HG03558 (cell line): ENCODE measurements around the gene CDIP1.

Experiments used
- ATAC-seq: cut with Tn5 transposase; IDR thresholded peaks from one replicate; pipeline ENCODE4 v1.9.1; 2021; ENCODE audit warnings: moderate number of reproducible peaks; ENCODE audit not compliant: unreplicated experiment; ENCODE audit errors: extremely low read depth

CDIP1 gene

DNA sequence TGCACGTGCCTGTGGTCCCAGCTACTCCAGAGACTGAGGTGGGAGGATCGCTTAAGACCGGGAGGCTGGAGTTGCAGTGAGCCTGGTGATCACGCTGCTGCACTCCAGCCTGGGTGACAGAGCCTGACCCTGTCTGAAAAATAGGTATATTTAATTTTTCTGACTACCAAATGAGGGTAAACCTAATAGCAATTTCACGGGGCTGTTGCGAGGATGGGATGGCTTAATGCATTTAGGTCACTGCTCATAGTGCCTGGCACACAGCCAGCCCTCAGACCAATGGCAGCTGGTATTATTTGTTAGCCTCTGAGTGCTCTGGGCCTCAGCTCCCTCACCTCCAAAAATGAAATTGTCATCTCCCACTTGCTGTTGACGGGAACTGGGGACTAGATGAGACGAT is 5.9 kb upstream of the CDIP1 start:
- no peak for ATAC-seq

DNA sequence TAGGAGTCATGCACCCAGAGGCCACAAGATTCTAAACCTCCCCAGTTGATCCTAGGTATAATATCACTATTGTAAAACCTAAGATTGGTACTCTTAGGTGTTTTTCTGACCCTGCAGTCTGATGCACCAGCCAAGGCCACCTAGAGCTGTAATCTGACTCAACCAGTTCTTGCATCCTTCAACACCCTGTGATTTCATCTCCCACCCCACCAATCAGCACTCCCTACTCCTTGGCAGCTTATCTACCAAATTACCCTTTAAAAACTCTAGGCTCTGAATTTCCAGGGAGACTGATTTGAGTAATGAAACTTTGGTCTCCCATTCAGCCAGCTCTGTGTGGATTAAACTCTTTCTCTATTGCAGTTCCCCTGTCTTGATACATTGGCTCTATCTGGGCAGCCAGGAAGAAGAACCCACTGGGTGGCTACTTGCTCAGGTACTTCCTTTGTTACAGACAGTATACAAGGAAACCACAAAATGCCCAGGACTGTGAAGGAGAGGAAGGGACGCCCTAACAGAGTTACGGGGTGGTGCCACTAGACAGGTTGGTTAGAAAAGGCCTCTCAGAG is 1.2 kb upstream of the CDIP1 start:
- no peak for ATAC-seq

DNA sequence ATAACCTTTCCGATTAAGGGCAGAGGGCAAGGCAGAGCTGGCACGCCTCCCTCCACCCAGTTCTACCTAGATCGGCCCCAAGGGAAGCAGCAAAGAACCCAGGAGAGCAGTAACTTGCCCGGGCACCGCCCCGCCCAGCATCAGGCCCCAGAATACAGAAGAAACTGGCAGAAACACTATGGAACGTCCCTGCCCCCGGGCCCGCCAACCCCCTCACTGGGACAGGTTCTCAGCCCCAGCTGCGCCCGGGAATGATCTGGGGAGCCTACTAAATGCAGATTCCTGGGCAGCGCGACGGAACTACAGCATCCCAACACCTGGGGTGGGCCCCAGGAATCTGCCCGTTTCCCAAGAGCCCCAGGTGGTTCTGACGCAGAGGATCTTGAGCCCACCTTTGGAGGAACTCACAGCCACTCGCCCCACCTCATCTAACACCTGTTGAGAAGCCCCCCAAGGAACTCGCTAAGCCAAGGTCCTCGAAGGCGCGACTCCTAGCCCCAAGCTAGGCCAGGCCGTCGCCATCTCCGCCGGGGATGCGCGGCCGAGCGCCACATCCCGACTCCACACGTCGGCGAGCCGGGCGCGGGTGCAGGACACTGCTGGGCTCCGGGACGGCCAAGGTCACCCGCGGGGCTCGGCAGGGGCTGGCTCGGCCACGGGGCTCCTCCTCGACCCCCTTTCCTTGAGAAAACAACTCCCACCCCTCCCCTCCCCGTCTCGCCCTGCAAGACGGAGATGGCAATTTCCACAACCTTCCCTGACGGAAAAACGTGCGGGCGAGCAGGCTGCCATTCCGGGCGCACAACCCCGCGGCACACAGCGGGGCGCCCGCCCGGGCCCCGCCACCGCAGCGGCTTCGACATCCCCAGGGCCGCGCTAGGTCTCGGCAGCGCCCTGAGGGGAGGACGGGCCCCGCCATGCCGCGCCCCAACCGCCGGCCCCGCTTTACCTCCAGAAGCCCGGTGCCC is 913 bp downstream of the CDIP1 start:
- peak; percentile 20 for ATAC-seq

DNA sequence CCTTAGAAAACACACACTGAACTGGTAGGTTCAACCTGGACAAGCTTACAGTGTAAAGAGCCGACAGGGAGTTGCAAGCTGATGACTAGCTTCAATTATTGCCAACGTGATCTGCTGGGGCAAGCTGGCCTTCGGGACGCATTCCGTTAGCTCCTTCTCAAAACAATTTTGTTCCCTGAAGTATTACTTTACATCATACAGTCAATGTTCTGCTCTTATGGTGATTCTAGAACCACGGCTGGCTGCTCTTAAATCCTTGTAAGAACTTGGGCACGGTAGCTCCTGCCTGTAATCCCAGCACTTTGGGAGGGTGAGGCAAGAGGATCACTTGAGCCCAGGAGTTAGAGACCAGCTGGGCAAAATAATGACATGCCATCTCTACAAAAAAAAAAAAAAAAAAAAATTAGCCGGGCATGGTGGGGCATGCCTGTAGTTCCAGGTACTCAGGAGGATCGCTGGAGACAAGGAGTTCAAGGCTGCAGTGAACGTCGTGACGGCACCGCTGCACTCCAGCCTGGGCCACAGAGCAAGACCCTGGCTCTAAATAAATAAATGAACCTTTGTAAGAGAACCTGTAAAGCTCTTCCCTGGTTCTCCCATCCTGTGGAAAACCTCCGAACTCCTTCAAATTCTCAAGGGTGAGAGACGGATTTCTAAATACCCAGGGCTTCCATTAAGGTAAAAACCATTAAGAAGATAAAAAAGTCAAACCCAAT is 2.0 kb downstream of the CDIP1 start:
- ATAC-seq, result no peak

DNA sequence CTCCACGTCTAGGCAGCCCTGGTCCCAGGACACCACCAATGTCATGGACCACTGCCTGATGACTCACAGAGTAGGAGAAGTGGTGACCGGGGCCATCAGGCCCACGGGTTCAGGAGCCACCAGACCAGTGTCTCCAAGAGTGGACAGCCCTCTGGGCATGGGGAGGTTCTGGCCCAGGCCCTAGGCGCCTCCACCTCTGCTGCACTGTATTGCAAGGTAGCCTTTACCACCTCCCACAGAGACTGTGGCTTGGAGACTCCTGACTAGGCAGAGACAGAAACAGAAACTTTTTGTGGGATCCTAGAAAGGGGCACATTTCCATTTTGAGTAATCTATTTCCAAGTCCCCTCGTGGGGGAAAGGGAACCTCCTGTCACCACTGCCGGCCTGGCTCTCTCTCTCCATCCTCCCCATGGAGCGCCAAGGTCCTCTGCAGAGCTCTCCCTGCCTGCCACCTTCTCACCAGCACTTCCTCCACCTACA is 2.9 kb downstream of the CDIP1 start:
- no peak for ATAC-seq

DNA sequence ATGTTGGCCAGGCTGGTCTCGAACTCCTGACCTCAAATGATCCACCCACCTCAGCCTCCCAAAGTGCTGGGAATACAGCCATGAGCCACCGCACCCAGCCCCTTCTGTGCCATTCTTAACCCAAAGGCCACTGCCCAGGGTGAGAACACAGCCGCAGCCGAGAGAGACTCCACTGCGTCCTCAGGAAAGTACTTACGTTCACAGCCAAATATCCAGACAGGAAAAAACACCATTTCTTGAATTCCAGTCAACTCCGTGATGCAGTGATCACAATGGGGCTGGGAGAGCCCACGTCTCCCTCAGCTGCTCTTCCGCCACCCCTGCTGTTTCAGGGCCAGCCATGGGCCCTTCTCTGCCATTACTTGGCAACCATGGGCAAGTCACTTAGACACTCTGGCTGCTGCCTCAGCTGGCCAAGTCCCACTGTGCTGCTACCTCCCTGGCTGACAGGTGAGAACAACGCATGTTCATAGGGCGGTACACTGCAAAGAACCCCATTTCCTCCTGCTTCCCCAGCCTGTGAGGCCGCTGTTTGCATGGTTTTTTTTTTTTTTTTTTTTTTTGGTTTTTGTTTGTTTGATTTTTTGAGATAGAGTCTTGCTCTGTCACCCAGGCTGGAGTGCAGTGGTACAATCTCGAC is 4.3 kb downstream of the CDIP1 start:
- ATAC-seq, result no peak

DNA sequence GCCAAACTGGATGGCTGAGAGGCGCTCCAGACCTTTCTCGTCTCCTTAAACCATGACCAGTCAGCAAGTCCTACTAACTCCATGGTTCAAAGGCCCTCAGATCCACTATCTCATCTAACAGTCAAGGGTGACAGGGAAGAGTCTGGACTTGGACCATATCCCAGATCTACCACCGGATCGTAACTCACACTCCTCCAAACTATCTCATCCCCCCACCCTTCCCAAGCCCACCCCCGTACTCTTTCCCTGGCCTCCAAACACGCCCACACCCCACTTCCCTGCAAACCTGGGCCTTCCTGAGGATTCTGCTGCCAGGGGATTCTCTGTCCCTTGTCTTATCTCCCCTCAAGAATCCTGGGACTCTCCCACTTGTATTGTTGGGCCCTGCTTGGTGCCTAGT is 5.1 kb downstream of the CDIP1 start:
- no peak for ATAC-seq

DNA sequence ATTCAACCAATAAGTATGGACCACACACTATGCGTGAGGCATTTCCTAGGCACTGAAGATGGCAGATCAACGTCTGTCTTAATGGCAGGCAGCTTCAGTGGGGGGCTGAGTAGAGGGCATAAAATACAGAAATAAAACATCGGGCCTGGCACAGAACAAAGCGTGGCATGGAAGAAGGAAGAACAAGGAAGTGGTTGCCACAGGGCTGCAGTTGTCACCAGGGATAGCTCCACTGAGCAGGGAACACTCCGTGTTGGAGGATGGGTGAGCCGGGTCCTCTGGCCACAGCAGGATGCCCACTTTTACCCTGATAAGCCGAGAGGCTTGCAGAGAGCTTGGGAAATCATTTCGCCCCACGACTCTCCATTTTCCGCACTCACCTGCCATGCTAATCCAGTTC is 6.3 kb downstream of the CDIP1 start:
- no peak for ATAC-seq

DNA sequence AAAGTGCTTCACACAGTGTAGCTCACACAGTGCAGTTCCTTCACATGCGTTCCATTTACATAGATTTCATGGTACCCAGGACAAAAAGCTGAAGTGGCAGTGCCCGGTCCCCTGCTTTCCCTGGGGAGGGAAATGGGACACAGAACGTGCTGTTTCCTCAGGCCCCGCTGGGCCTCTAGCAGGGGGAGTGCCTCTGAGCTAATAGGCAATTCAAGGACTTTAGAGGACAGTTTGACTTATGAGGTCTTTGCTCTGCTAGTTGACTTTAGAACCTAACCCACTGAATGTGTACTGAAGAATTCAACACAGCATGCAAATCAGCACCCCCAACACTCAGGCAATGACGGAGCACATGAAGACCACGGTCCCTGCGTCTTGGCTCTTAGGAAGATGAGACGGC is 6.8 kb downstream of the CDIP1 start:
- ATAC-seq, result no peak

DNA sequence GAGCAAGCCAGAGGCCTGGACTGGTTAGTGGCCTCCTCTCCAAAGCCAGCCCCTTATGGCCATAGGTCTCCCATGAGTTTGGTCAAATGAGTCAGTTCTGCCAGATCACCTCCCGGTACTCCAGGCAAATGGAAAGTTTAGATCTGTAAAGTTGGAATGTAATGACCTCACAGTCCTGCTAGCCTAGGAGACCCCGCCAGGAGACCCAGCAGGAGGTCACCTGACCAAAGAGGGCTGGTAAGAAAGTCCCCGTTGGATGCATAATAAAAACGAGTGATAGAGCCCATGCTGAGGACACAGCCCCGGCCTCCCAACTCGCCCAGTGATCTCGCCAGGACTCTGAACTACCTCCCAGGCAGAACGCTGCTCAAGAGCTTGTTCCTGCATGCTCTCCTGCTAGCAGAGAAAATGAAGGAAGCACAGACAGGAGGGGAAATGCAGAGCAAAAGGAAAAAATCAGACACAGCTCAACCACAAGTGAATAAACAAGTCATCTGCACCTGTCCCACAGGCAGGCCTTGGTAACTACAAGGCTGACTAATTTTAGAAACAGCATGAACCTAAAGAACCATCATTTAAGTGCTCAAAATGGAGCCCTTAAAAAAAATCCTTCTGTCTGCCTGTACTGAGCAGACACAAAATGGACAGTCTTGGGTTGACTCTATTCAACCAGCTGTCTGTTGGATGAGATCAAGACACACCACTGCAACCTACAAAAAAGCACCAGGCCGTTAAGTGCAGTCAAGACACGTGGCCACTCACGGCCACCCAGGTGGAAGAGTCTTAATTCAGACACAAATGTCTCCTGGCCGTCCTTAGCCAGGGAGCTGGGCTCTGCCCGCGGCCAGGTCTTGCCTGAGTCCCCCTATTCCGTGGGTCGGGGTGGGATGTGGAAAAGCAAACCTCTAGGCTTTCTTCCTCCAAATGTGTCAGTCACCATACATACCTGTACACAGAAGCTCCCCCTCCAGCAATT is 9.2 kb downstream of the CDIP1 start:
- no peak for ATAC-seq

DNA sequence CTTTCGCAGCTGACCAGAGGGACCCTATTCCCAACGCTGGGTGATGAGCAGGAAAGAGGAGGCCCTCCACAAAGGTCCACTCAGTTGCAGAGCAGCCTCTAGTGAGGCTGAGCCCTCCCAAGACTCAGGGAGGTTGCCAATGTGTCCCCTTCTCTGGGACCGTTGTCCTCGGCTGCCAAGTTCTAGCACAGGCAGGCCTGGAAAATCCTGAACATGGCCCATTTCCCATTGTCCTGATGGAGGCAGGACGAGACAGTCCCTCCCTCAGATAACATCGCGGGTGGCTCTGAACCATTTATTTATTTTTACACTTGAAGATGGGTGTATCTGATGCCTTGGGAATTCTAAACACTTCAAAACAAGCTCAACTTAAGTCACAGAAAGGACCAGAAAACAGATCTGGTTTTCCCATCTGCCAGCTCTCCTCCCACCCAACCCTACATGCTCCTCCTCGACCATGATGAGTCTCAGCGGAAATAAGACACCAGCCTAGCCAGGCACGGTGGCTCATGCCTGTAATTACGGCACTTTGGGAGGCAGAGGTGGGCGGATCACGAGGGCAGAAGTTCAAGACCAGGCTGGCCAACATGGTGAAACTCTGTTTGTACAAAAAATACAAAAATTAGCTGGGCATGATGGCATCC is 12.8 kb downstream of the CDIP1 start:
- no peak for ATAC-seq

DNA sequence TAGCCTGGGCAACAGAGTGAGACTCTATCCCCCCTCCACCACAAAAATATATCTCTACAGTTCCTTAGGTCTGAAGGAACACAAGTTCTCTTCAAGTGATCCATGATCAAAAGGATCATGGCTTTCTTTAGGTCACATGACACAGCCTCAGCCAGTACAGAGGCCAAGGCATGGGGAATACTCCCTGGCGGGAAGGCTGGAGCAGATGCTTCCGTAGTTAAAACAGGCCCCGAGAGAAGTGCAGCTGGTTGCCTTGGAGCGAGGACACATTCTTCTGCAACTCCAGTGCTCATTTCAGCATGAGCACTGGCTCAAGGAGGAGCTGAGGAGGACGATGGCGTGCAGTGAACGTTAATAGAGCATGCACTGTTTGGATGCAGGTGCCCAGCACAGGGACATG is 13.5 kb downstream of the CDIP1 start:
- no peak for ATAC-seq

DNA sequence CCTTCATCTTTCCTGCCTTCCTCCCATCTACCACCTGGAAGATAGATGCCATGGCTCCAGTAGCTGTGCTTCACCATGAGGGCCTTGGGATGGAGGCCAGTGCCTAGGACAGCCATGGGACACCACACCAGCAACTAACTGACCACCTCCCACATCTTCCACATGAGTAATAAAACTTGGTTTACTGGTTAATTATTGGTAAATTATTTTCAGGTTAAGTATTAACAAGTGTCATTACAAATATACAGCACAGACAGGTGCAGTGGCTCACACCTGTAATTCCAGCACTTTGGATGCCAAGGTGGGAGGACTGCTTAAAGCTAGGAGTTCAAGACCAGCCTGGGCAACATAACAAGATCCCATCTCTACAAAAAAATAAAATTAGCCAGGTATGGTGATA is 14.0 kb downstream of the CDIP1 start:
- ATAC-seq, result no peak

DNA sequence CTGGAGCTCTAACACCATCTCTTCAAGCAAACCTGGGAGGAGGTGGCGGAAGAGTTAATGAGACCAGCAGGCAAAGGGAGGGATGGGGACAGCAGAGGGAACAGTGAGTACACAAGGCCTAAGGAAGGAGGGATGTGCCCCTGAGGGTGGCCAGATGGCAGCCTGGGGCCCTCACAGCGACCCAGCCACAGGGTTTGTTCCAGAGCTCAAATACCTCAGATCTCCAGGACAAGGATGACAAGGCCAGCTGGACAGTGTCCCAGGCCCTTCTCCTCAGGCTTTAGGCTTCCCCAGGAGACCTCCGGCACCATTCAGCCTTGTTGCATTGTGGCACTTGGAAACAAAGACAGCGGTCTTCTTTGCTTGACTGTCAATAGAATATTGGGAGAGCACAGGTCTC is 14.9 kb downstream of the CDIP1 start:
- ATAC-seq, result no peak

DNA sequence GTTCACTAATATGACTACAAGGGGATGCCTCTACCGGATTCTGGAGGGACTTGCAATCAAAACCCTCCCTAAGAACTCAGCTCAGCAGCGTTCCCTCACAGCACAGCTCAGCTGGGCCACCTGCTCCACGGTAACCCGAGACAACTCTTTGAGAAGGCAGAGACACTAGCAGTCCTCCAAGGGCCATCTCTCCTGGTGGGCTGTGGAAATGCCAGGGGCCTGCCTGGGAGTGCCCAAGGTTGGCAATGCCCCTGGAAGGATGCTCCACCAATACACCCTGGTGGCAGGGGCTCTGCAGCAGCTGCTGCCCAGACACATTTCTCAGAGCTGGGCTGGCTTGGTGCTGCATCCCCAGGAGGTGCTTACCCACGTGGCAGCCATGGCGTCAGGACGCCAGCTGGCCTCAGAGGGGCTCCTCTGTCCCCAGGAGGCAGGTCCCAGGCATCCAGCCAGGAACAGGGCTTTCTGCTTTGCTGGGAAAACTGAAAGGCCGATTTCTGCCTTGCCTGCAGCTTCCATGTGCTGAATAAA is 16.5 kb downstream of the CDIP1 start:
- ATAC-seq, result no peak

DNA sequence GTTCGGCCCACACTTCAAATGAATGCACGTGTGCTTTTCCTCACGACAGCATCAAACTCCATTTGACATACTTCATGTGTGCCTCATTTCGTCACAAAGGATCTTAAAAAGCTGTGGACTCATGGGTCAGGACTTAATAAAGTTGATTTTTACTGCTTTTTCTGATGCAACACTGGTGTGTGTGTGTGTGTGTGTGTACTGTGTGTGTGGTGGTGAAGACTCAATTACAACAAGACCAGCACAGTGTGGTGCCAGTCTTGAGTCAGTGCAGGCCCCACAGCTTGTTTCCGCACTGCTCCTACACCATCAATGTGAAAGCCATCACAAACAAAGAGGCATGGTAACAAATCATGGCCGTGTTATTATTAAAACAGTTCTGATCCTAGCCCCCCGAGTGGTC is 17.7 kb downstream of the CDIP1 start:
- no peak for ATAC-seq

DNA sequence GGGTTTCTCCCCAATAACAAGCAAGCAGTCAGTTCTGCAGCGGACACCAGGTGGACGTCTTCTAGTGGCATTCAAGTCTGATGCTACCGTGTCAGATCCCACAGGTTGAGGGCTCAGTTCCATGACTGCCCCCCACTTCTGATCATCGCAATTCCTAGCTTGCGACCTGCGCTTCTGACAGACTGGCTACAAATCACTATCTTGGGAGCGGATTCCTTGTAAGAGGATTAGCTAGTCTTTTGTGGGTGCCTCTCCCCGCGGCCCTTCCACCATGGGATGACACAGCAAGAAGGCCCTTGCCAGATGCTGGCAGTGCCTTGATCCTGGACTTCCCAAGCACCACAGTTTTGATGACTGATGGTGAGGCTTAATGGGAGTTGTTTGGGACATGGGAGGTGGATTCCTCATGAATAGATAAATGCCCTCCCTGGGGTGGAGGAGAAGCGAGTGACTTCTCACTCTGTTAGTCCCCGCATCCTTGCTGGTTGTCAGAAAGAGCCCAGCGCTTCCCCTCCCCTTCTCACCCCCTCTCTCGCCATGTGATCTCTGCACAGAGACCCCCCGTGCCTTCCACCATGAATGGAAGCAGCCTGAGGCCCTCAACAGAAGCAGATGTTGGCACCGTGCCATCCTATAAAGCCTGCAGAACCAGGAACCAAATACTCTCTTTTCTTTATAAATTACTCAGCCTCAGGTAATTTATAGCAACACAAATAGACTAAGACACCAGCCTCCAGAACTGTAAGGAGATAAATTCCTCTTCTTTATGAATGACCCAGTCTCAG is 19.1 kb downstream of the CDIP1 start:
- no peak for ATAC-seq
